GM10847 (cell line): ENCODE measurements around the gene EME2.

Source experiments
- POLR2A ChIP-seq: IDR thresholded peaks from 2 replicates; pipeline ENCODE4 v1.6.1; 2011; ENCODE audit not compliant: insufficient read length; ENCODE audit errors: extremely low read depth

EME2 gene

DNA sequence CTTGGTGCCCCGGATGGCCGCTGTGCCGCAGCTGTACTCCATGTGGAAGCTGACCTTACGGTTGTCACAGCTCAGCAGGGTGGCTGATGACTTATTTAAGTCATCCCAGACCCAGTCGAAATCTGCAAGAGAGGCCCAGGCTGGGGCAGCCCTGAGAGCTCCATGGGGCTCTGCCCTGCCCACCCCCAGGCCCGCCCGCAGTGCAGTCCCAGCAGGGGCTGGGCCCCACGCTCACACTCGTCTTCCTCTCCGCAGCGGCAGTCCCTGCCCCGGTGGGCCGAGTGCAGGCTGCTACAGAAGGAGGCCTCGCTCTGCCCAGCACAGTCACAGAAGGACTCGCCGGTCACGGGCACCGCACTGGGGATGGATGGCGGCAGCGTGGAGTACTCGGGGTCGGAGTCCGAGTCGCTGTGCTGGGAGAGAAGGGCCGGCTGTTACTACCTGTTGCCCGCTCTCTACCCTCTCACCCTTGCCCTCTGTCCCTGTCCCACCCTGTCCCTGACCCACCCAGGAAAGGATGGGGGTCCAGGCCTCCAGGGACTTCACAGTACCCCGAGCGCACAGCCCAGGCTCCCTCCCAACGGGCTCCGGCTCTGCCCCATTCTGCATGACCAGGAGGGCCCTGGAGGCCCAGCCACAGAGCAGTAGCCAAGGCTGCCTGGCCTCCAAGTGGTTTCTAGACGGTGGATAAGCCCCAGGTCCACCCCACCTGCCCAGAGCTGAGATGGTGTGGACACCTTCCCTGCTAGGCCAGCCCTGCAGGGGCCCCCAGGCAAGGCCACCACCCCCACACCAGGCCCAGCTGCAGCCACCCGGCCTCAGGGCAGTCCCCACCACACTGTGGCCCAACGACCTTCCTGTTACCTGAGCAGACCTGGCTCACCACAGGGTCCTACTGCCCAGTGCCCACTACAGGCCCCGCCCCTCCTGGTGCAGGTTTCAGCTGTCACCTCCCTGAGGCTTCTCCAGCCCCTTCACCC, 5.9 kb downstream of the EME2 start:
- TF ChIP-seq POLR2A, result no peak

DNA sequence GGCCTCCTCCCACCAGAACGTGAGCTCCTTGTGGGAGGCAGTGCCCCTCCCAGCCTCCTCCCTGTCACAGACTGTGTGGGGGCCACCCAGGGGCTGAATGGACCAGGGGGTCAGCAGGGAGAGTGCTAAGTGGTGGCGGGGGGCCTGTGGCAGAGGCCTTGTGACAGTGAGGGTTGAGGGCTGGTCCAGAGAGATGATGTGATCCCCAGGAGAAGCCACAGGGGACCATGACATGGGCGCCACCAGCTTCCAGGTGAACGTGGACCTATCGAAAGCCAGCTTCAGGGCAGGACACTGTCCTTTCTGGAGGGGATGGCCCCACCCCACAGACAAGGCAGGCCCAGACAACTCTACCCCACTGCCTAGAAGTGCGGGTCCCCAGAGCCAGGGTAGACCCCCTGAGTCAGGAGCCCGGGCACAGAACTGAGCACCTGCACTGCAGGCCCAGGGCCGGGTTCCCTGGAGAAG, 6.7 kb downstream of the EME2 start:
- no peak for TF ChIP-seq POLR2A

DNA sequence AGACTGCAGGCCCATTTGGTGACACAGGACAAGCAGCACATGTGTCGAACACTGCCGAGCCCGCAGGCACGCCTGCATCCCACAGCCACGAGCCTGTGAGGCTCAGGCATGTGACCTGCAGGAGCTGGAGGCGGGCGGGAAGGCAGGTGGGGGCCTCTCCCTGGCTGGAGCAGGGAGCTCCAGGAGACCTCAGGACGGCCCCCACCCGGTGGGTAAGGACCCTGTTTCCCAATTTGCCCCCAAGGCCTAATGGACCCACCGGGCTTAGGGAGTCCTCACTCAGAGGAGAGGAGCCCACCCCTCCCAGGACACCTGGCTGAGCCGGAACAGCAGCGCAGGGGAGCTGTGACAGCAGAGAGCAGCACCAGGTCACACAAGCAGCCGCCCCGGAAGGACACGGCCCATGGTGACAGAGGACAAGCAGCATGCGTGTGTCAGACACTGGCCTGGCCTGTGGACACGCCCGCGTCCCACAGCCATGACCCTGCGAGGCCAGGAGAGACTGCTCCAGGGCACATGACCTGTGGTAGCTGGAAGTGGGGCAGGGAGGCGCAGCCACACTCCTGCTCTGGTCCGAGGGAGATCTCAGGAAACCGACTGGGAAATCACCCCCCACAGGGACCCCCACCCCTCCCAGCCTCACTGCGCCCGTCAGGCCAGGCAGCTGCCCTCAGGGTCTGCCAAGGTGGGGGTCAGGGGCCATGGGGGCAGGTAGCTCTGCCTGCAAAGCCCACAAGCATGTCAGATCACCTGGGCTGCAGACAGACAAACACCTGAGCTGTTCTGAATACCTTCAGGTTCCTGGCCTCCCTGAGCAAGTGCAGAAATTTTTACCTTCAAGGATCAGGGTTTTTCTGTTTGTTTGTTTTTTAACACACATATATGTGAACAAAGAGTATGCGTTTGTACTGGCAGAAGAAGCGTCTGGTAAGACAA, 7.4 kb downstream of the EME2 start:
- TF ChIP-seq POLR2A, result no peak

DNA sequence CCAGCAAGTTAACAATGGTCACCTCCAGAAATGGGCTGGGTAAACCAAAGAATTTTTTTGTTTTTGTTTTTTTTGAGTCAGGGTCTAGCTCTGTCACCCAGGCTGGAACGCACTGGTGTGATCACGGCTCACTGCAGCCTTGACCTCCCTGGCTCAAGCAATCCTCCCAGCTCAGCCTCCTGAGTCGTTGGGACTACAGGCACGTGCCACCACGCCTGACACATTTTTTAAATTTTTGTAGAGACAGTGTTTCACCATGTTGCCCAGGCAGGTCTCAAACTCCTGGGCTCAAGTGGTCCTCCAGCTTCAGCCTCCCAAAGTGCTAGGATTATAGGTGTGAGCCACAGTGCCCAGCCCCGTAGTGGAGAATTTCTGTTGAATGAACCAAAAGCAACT, 8.1 kb downstream of the EME2 start:
- no peak for TF ChIP-seq POLR2A

DNA sequence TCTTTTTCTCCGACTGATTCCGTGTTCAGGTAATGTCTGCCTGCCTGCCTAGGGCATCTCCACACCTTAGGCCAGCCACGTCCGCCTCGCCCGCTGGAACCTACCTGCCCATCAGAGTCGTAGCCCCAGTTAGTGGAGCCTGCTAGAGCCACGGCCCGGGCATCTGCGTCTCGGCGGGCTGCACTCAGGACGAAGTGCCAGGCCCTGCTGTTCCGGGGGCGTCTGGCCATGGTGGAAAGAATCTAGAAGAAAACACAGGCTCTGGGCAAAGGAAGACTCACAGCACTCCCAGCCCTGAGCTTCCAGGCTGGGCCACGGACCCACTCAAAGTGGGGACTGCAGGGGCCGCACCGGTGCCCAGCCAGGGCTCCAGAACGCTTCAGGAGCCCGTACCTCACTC, 8.6 kb downstream of the EME2 start:
- no peak for TF ChIP-seq POLR2A

DNA sequence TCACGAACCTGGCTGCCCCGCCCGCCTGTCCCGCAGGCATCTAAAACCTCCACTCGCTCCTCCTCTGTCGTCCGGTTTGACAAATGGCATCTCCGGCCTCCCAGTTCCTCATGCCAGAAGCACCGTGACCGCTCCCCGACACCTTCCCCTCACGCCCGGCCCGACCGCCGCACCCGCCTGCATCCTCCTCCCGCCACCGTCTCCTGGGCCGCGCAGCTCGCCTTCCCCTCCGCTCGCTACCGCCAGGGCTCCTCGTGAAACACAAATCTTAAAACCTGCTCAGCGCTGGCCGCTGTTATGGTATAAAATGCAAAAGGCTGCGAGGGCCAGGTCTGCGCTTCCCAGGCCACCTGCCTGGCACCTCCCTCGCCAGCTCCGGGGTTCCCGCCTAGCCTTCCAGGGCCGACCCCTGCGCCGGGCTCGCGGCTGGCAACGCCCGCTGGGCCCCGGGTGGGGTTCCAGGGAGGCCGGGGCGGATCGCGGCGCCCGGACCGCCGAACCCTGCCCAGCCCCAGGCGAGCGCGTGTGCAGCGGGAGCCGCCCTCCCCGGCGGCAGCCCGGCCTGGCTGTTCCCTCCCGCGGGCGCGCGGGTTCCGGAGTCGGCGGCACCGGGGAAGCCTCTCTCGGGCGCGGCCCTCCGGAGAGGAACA, 9.3 kb downstream of the EME2 start:
- TF ChIP-seq POLR2A, result no peak

DNA sequence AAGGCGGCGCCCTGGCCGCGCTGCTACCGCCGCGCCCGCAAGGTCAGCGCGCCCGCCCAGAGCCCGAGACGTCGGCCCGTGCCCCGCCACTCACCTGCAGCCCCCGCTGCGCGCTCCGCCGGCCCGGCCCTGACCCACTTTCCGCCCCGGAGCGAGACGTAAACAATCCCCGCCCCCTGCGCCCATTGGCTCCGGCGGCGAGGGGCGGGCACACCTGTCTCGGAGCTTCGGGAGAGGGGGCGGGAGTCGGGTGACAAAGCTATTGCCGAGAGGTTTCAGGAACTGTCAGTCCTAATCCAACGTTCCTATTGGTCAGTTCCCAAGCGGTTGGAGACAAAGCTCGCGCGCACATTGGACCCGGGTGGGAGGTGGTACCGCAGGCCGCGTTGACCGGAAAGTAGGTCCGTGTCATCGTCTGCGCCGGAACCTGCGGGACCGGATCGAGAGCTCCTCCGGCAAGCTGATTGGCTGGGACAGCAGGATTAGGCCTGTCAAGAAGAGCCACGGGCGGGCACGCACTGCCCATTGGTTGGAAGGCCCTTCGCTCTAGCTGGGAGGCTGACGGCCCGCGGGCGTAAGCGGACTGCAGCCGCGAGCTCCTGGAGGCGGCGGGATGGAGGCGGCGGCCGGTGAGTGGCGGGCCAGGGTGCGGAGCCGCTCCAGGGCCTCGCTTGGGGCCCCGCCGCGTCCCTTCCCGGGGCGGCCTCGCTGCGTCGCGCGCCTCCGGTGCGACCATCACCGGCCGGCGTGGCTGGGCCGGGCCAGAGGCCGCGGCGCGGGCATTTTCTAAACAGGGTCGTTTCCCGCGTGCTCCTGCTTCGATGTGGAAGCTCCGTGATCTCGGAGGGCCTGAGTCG, 10.0 kb downstream of the EME2 start, which contains the start of the genes NUBP2 and SPSB3:
NUBP2 (plus strand) TSS at position 553 of the 857 bp plus-strand sequence; CDS start at position 614, 61 bp downstream.
SPSB3 (minus strand) TSS at position 164 of the 857 bp plus-strand sequence. CDS start 1,088 bp downstream, outside the sequence.
- TF ChIP-seq POLR2A, result peak; percentile 69

DNA sequence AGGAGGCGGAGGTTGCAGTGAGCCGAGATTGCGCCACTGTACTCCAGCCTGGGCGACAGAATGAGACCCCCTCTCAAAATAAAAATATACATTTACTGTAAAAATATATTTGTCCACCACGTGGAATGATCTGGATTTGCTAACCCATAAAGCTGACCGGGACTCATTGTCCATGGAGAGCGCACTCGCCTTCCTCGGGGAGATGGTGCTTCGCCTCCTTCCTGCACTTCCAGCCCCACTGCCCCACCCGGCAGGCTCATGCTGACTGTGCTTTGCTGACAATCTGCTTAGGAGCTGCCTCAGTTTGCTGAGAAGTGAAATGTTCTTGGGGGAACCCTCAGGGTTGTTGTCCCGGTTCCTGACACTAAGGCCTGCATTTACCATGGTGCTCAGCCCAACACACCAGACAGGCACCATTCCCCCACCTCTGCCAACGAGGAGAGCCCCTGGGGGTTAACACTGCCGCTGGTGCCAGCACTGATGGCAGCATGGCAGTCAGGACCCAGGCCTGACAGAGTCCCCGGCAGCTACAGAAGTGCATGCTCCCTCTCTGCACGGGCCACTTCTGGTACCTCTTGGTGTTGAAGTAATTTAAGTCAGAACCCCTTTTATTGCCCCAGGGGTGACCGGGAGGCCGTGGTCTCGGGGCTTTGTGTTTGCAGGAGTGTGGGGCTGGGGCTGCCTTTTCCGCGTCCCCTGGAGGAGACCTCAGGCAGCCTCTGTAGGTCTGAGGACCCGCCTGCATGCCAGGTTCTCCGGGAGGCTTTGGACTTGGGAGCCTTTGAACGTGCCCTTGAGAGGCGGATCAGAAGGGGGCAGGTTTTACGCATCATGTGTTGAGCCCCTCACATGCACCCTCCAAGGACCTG, 12.6 kb downstream of the EME2 start:
- TF ChIP-seq POLR2A, result no peak

DNA sequence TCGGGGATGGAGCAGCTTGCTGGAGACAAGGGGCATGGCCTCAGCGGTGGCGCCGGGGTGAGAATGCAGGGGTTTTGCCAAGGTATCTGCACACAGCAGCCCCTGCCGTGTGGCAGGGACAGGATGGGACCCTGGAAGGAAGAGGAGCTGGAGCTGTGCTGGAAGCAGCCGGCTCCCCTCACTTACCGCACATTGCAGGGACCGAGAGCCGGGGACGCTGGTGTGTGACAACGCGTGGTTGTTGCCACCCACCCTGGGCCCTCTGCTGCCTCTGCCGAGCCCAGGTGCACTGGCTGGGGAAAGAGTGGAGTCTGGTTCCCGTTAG, 13.2 kb downstream of the EME2 start:
- TF ChIP-seq POLR2A, result no peak

DNA sequence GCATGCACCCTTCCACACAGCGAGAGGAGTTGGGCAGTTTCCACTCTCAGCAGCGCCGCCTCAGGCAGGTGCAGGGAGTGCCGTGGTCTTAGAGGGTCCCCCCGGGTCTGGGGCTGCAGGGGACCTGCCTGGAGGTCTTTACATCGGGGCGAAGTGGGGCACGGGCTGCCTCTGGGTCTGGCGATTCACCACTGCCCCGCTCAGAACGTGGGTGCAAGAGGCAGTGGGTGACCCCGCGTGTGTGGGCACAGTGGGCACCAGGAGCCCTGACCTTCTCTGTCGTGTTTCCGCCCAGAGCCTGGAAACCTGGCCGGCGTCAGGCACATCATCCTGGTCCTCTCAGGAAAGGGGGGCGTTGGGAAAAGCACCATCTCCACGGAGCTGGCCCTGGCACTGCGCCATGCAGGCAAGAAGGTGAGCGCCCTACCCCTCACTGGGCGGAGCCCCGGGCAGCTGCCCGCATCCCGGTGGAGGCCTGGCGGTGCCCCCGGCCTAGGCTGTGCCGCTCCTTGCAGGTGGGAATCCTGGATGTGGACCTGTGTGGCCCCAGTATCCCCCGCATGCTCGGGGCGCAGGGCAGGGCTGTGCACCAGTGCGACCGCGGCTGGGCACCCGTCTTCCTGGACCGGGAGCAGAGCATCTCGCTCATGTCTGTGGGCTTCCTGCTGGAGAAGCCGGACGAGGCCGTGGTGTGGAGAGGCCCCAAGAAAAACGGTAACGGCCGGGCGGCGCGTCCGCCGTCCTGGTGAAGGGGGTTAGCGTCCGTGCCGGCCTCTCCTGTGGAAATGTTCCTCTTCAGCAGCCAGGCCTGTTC, 13.8 kb downstream of the EME2 start:
- TF ChIP-seq POLR2A, result no peak

DNA sequence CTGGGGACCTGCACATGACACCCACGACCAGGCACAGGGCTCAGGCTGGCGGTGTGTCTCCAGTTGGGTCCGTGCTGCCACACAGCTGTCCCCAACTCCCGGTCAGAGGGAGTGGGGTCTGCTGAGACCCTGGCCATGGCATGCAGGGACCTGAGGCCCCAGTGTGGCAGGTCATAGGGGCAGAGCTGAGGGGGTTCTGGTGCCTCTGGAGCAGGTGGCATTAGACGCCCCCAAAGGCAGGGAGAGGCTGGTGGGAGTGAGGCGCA, 14.4 kb downstream of the EME2 start:
- TF ChIP-seq POLR2A, result no peak

DNA sequence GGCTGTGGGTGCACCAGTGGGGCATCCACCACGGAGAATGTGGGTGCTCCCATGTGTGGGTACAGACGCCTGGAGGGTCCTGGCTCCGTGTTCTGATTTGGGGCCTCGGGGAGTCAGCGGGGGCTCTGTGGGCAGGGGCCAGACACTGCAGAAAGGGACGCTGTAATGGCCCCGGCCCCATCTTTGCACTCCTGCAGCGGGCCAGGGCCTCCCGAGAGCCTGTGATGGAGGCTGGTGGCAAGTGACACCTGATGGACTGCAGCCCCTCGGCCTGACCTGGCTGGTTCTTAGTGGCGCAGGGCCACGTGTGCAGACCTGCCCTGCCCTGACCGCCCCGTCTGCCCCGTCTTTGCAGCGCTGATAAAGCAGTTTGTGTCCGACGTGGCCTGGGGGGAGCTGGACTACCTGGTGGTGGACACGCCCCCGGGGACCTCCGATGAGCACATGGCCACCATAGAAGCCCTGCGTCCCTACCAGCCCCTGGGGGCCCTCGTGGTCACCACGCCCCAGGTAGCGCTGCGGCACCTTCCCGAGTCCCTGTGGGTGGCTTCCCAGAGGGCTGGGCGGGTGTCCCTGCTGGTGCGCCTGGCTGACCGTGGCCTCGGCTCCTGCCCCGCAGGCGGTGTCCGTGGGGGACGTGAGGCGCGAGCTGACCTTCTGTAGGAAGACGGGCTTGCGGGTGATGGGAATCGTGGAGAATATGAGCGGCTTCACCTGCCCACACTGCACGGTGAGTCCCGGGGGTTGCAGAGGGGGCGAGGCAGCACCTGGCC, 14.9 kb downstream of the EME2 start:
- TF ChIP-seq POLR2A, result no peak
